HuH-7 (cell line): ENCODE results near the gene TRIM63.

ENCODE experiments used
- DNase-seq: peaks from one replicate; pipeline ENCODE4 v3.0.0; 2011; ENCODE audit warnings: low spot score

TRIM63 gene

GRCh38 chr1:26084844-26085243, 17.4 kb upstream of the TRIM63 start:
- DNase-seq: no peak

GRCh38 chr1:26084091-26084561, 16.7 kb upstream of the TRIM63 start:
- DNase-seq: no peak

- no peak for DNase-seq
Observed at GRCh38 chr1:26083208-26083607, 15.8 kb upstream of the TRIM63 start.

- DNase-seq: no peak
Observed at GRCh38 chr1:26082020-26082350, 14.6 kb upstream of the TRIM63 start.

- DNase-seq: no peak
Observed at GRCh38 chr1:26081267-26082019, 14.0 kb upstream of the TRIM63 start.

GRCh38 chr1:26079960-26080814, 12.8 kb upstream of the TRIM63 start:
- no peak for DNase-seq

GRCh38 chr1:26079178-26079563, 11.7 kb upstream of the TRIM63 start:
- DNase-seq: no peak

GRCh38 chr1:26078286-26079177, 11.1 kb upstream of the TRIM63 start:
- no peak for DNase-seq

GRCh38 chr1:26077524-26077923, 10.1 kb upstream of the TRIM63 start:
- DNase-seq: no peak

GRCh38 chr1:26075421-26076144, 8.2 kb upstream of the TRIM63 start:
- DNase-seq: no peak

- no peak for DNase-seq
Observed at GRCh38 chr1:26072305-26072704, 4.9 kb upstream of the TRIM63 start.

- DNase-seq: no peak
Observed at GRCh38 chr1:26070963-26071342, 3.5 kb upstream of the TRIM63 start.

- no peak for DNase-seq
Observed at GRCh38 chr1:26070296-26070962, 3.0 kb upstream of the TRIM63 start.

GRCh38 chr1:26069941-26070295, 2.5 kb upstream of the TRIM63 start:
- no peak for DNase-seq

- no peak for DNase-seq
Observed at GRCh38 chr1:26066857-26067256, 573 bp downstream of the TRIM63 start.

- no peak for DNase-seq
Observed at GRCh38 chr1:26066160-26066559, 1.3 kb downstream of the TRIM63 start.

- no peak for DNase-seq
Observed at GRCh38 chr1:26064553-26064952, 2.9 kb downstream of the TRIM63 start.

- DNase-seq: no peak
Observed at GRCh38 chr1:26060832-26061574, 6.4 kb downstream of the TRIM63 start.

GRCh38 chr1:26059906-26060305, 7.5 kb downstream of the TRIM63 start:
- DNase-seq: no peak

GRCh38 chr1:26058052-26058595, 9.3 kb downstream of the TRIM63 start:
- DNase-seq: no peak
